Keratinocyte (primary cell): ENCODE results near the gene BTRC. TPM values are rescaled to one million over a fixed set of nuclear protein-coding genes. Genes with fewer than 3 reads are reported as not detected.

Experiments
- DNase-seq: peaks from one replicate; pipeline ENCODE4 v3.0.0-alpha.2; 2011; ENCODE audit warnings: low read depth, missing footprints, low spot score
- FAIRE-seq: peaks from 2 replicates; lab custom pipeline; 2011; peaks lifted over from hg19 to GRCh38; lab: Jason Lieb, UNC
- H2AFZ ChIP-seq: 2 replicates; pipeline ENCODE4 v1.6.0; 2012; ENCODE audit warnings: low read length, control low read depth, inconsistent platforms; ENCODE audit not compliant: control insufficient read depth
- H3K27ac ChIP-seq: 2 replicates; pipeline ENCODE4 v1.5.1; 2011; ENCODE audit warnings: low read length; ENCODE audit not compliant: control insufficient read depth, insufficient read depth
- H3K27me3 ChIP-seq: 3 replicates; pipeline ENCODE4 v1.6.0; 2011; ENCODE audit warnings: low read length; ENCODE audit not compliant: control insufficient read depth, insufficient read depth; ENCODE audit errors: extremely low read depth
- H3K36me3 ChIP-seq, 2 experiments: 2 replicates in 1 of 2; 3 replicates in 1 of 2; pipeline ENCODE4 v1.5.1; 2011; ENCODE audit warnings: low read length in 2 of 2, mild to moderate bottlenecking in 1 of 2; ENCODE audit not compliant: control insufficient read depth in 2 of 2, insufficient read depth in 2 of 2; ENCODE audit errors: extremely low read depth in 1 of 2
- H3K4me1 ChIP-seq: 3 replicates; pipeline ENCODE4 v1.5.1; 2011; ENCODE audit warnings: low read length; ENCODE audit not compliant: control insufficient read depth, insufficient read depth; ENCODE audit errors: extremely low read depth
- H3K4me2 ChIP-seq: 3 replicates; pipeline ENCODE4 v1.6.0; 2011; ENCODE audit warnings: low read depth, low read length; ENCODE audit not compliant: control insufficient read depth, insufficient read depth; ENCODE audit errors: extremely low read depth
- H3K4me3 ChIP-seq, 3 experiments: fragments of 200-600 bp in 1 of 3; sonication (generic) in 1 of 3; 2 replicates in 2 of 3; 3 replicates in 1 of 3; pipeline ENCODE4 v1.5.1; 2011 to 2016; ENCODE audit warnings: low read length in 3 of 3, mild to moderate bottlenecking in 3 of 3, control low read depth in 2 of 3, inconsistent platforms in 1 of 3, low read depth in 1 of 3, mixed read lengths in 1 of 3, mixed run types in 1 of 3, moderate library complexity in 1 of 3; ENCODE audit not compliant: control insufficient read depth in 2 of 3, insufficient read depth in 2 of 3; ENCODE audit errors: extremely low read depth in 1 of 3
- H3K79me2 ChIP-seq: 2 replicates; pipeline ENCODE4 v1.6.0; 2012; ENCODE audit warnings: low read length; ENCODE audit not compliant: control insufficient read depth, insufficient read depth
- H3K9ac ChIP-seq: 3 replicates; pipeline ENCODE4 v1.6.0; 2011; ENCODE audit warnings: low read length; ENCODE audit not compliant: control insufficient read depth, insufficient read depth; ENCODE audit errors: extremely low read depth
- H3K9me1 ChIP-seq: 3 replicates; pipeline ENCODE4 v1.6.0; 2011; ENCODE audit warnings: low read length; ENCODE audit not compliant: control insufficient read depth, insufficient read depth; ENCODE audit errors: extremely low read depth
- H3K9me3 ChIP-seq: 2 replicates; pipeline ENCODE4 v1.5.1; 2012; ENCODE audit warnings: low read depth, low read length; ENCODE audit not compliant: control insufficient read depth
- H4K20me1 ChIP-seq: 3 replicates; pipeline ENCODE4 v1.6.0; 2011; ENCODE audit warnings: low read length; ENCODE audit not compliant: control insufficient read depth, insufficient read depth; ENCODE audit errors: extremely low read depth
- EZH2 ChIP-seq: IDR thresholded peaks from one replicate; pipeline ENCODE4 v1.6.1; 2012; ENCODE audit warnings: inconsistent platforms, mild to moderate bottlenecking, low read length, moderate library complexity
- dilution Hi-C: fragments of 300-500 bp; cut with MboI; formaldehyde crosslinking; loops from one replicate; pipeline ENCODE4 v1.7.0; 2020; ENCODE audit warnings: low sequenced_read_pairs; ENCODE audit not compliant: extremely low pct_ligation_motif_present
- polyA plus RNA-seq, 5 experiments: library from polyadenylated mRNA; depleted of rRNA in 3 of 5; stranded (reverse) in 3 of 5; stranded (forward) in 1 of 5; unstranded in 1 of 5; fragments of >200 nt; gene quantifications; 1 replicate in 1 of 5; 2 replicates in 3 of 5; 3 replicates in 1 of 5; pipeline versions ENCODE4 v1.2.1 to v1.2.3, GENCODE V29; 2011 to 2012; ENCODE audit warnings: missing spikeins in 2 of 5, low read depth in 1 of 5, low replicate concordance in 1 of 5
- TF ChIP-seq, protein P1 (sequence below), 3 experiments: IDR thresholded peaks in 1 of 3; conservative IDR thresholded peaks in 1 of 3; optimal IDR thresholded peaks in 1 of 3; 2 replicates in 2 of 3; 3 replicates in 1 of 3; pipeline versions ENCODE3 to v1.5.1; 2011; ENCODE audit warnings: low read length in 3 of 3, mild to moderate bottlenecking in 3 of 3, moderate library complexity in 2 of 3, control low read depth in 1 of 3, inconsistent platforms in 1 of 3; ENCODE audit not compliant: insufficient read depth in 2 of 3; ENCODE audit errors: extremely low read depth in 1 of 3

Gene BTRC
- polyA plus RNA-seq, 1 donor (not counting 4 experiments of a cell fraction or from before 2014, with no cell fraction given) = 21.7 TPM

DNA sequence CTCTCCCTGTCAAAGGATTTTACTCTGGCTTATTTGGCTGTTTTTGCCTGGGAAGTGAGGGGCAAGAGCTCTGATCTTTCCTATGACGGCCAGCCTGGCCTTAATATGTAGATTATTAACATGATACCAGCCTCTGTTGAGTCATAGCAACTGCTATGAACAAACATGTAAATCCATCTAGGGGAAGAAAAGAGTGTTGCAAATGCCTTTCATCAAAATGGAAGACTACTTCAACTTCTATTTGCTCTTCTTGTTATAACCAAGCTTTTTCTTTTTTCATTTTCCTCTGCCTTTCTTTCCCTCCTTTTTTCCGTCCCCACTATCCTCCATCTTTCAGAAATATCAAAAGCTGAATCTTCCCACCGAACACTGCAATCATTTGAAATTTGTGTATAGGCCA is 46.6 kb downstream of the BTRC start:
- Histone ChIP-seq H2AFZ (no peak overlapping the region), H3K4me1 (no peaks in the 10 kb centered on the region), H3K9me1 (no peaks in the 10 kb centered on the region), H3K36me3 (no peaks in the 10 kb centered on the region), H3K27me3 (no peaks in the 10 kb centered on the region), H3K9me3 (no peaks in the 10 kb centered on the region), H3K9ac (no peak overlapping the region), H4K20me1 (no peaks in the 10 kb centered on the region), H3K4me3 (no peak overlapping the region), H3K4me2 (no peak overlapping the region), H3K79me2 (no peaks in the 10 kb centered on the region), H3K27ac (no peak overlapping the region)
- DNase-seq (no peak), FAIRE-seq (no peak)
- dilution Hi-C loops = no loop called here
- TF ChIP-seq, protein P1, sequence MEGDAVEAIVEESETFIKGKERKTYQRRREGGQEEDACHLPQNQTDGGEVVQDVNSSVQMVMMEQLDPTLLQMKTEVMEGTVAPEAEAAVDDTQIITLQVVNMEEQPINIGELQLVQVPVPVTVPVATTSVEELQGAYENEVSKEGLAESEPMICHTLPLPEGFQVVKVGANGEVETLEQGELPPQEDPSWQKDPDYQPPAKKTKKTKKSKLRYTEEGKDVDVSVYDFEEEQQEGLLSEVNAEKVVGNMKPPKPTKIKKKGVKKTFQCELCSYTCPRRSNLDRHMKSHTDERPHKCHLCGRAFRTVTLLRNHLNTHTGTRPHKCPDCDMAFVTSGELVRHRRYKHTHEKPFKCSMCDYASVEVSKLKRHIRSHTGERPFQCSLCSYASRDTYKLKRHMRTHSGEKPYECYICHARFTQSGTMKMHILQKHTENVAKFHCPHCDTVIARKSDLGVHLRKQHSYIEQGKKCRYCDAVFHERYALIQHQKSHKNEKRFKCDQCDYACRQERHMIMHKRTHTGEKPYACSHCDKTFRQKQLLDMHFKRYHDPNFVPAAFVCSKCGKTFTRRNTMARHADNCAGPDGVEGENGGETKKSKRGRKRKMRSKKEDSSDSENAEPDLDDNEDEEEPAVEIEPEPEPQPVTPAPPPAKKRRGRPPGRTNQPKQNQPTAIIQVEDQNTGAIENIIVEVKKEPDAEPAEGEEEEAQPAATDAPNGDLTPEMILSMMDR (optimal IDR thresholded peaks at IDR 0.05 in 1 of 3, IDR thresholded peaks at IDR 0.05 in 1 of 3, conservative IDR thresholded peaks at IDR 0.05 in 1 of 3; ENCODE audit: extremely low read depth in 1 of 3, insufficient read depth in 2 of 3, low read length in 3 of 3) = no peak
- no peak for TF ChIP-seq EZH2

DNA sequence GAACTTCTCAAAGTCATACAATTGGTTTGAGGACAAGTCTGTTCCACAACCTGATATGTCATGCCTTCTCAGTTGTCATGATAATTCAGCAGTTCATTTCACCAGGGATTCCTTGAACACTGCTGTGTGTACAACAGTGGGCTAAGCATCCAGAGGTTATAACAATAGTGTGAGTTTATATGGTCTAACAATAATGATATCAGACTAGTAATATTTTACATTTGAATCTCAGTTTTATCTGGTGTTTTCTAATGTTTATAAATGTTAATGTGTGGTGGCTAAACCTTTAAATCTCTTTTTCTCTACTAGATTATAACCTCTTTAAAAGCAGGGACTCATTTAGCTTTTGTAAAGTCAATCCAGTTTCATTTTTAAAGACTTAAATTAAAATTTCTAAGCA is 48.7 kb downstream of the BTRC start:
- Histone ChIP-seq H3K27ac (no peak overlapping the region), H3K27me3 (no peaks in the 10 kb centered on the region), H2AFZ (no peak overlapping the region), H3K79me2 (no peaks in the 10 kb centered on the region), H3K4me1 (no peaks in the 10 kb centered on the region), H3K9me1 (no peaks in the 10 kb centered on the region), H3K9me3 (no peaks in the 10 kb centered on the region), H3K4me3 (no peak overlapping the region), H3K9ac (no peak overlapping the region), H3K4me2 (no peak overlapping the region), H4K20me1 (no peaks in the 10 kb centered on the region), H3K36me3 (no peaks in the 10 kb centered on the region)
- dilution Hi-C loops = no loop called here
- TF ChIP-seq, protein P1 (optimal IDR thresholded peaks at IDR 0.05 in 1 of 3, IDR thresholded peaks at IDR 0.05 in 1 of 3, conservative IDR thresholded peaks at IDR 0.05 in 1 of 3; ENCODE audit: extremely low read depth in 1 of 3, insufficient read depth in 2 of 3, low read length in 3 of 3) = no peak
- no peak for TF ChIP-seq EZH2
- DNase-seq (no peak), FAIRE-seq (no peak)
